WTC11 (cell line): Measurements from ENCODE around the gene CAMK2A. TPM values are rescaled to one million over a fixed set of nuclear protein-coding genes. Genes with fewer than 3 reads are reported as not detected.

ENCODE experiments used
- ATAC-seq: fragments of 200-7000 bp; cut with Tn5 transposase; 2 replicates; pipeline ENCODE4 v1.10.0; 2021; ENCODE audit warnings: mild to moderate bottlenecking, moderate library complexity
- CTCF ChIA-PET: fragments of 300-600 bp; sonication (Branson Sonifier 250); formaldehyde crosslinking; loops from one replicate; lab custom pipeline; 2021; ENCODE audit warnings: antibody characterized with exemption; lab: Charles Lee
- POLR2A ChIA-PET: fragments of 350-600 bp; sonication (Branson Sonifier 250); formaldehyde crosslinking; loops from one replicate; lab custom pipeline; 2021; ENCODE audit warnings: antibody characterized with exemption; lab: Charles Lee
- DNase-seq: peaks from one replicate; pipeline ENCODE4 v3.0.0; 2021; ENCODE audit warnings: low spot score
- H3K27ac Mint-ChIP-seq: 2 replicates; pipeline ENCODE4 v1.8.0; 2021; ENCODE audit warnings: mixed read lengths
- H3K27me3 Mint-ChIP-seq: 2 replicates; pipeline ENCODE4 v1.8.0; 2021; ENCODE audit warnings: low read depth, mild to moderate bottlenecking, moderate library complexity, mixed read lengths
- H3K36me3 Mint-ChIP-seq: 2 replicates; pipeline ENCODE4 v1.8.0; 2021; ENCODE audit warnings: mixed read lengths
- H3K4me1 Mint-ChIP-seq: 2 replicates; pipeline ENCODE4 v1.8.0; 2022; ENCODE audit warnings: mixed read lengths
- H3K4me3 Mint-ChIP-seq: 2 replicates; pipeline ENCODE4 v1.8.0; 2021; ENCODE audit warnings: mild to moderate bottlenecking, moderate library complexity, mixed read lengths
- H3K9me3 Mint-ChIP-seq: 2 replicates; pipeline ENCODE4 v1.8.0; 2021; ENCODE audit warnings: mixed read lengths
- ETV6 ChIP-seq: sonication (generic); formaldehyde crosslinking; IDR thresholded peaks from 2 replicates; pipeline ENCODE4 v1.8.1; 2022; ENCODE audit warnings: mild to moderate bottlenecking, missing genetic modification reagents
- FOXJ3 ChIP-seq: sonication (generic); formaldehyde crosslinking; IDR thresholded peaks from 2 replicates; pipeline ENCODE4 v1.9.0; 2021; ENCODE audit warnings: missing genetic modification reagents, mild to moderate bottlenecking, borderline replicate concordance
- GRHL2 ChIP-seq: fragments of 250-450 bp; sonication (Bioruptor Pico); IDR thresholded peaks from 2 replicates; pipeline ENCODE4 v1.8.0; 2022; ENCODE audit warnings: mild to moderate bottlenecking, moderate library complexity; ENCODE audit not compliant: insufficient replicate concordance, severe bottlenecking
- HMGXB4 ChIP-seq: sonication (generic); formaldehyde crosslinking; IDR thresholded peaks from 2 replicates; pipeline ENCODE4 v1.8.1; 2023; ENCODE audit warnings: mild to moderate bottlenecking, moderate library complexity, missing genetic modification reagents
- JUN ChIP-seq: sonication (generic); formaldehyde crosslinking; IDR thresholded peaks from 2 replicates; pipeline ENCODE4 v1.8.0; 2023; ENCODE audit warnings: mild to moderate bottlenecking, missing genetic modification reagents
- NR2C2 ChIP-seq: sonication (generic); formaldehyde crosslinking; IDR thresholded peaks from 2 replicates; pipeline ENCODE4 v1.8.0; 2022; ENCODE audit warnings: mild to moderate bottlenecking, missing genetic modification reagents
- SOX15 ChIP-seq: fragments of 250-450 bp; sonication (Bioruptor Pico); IDR thresholded peaks from 2 replicates; pipeline ENCODE4 v1.9.0; 2021; ENCODE audit warnings: mild to moderate bottlenecking
- USF2 ChIP-seq: sonication (generic); formaldehyde crosslinking; IDR thresholded peaks from 2 replicates; pipeline ENCODE4 v1.8.1; 2023; ENCODE audit warnings: mild to moderate bottlenecking, missing genetic modification reagents, moderate library complexity
- ZBTB43 ChIP-seq: sonication (generic); formaldehyde crosslinking; IDR thresholded peaks from 2 replicates; pipeline ENCODE4 v1.8.1; 2023; ENCODE audit warnings: mild to moderate bottlenecking, missing genetic modification reagents
- ZNF423 ChIP-seq: fragments of 250-450 bp; sonication (Bioruptor Pico); IDR thresholded peaks from 2 replicates; pipeline ENCODE4 v2.1.2; 2022; ENCODE audit warnings: mild to moderate bottlenecking, moderate library complexity
- ZNF671 ChIP-seq: fragments of 250-450 bp; sonication (Bioruptor Pico); IDR thresholded peaks from 2 replicates; pipeline ENCODE4 v1.8.0; 2021; ENCODE audit warnings: mild to moderate bottlenecking
- total RNA-seq: library from RNA; stranded (reverse); gene quantifications from 3 replicates; pipeline ENCODE4 v1.2.3, GENCODE V29; 2021
- TF ChIP-seq, protein P1 (sequence below): sonication (generic); formaldehyde crosslinking; IDR thresholded peaks from 2 replicates; pipeline ENCODE4 v1.8.0; 2022; ENCODE audit warnings: mild to moderate bottlenecking, missing genetic modification reagents
- TF ChIP-seq, protein P2 (sequence below): sonication (generic); formaldehyde crosslinking; IDR thresholded peaks from 2 replicates; pipeline ENCODE4 v1.8.0; 2023; ENCODE audit warnings: missing genetic modification reagents, mild to moderate bottlenecking, borderline replicate concordance
- TF ChIP-seq, protein P3 (sequence below): sonication (generic); formaldehyde crosslinking; IDR thresholded peaks from 2 replicates; pipeline ENCODE4 v1.8.1; 2023; ENCODE audit warnings: mild to moderate bottlenecking, missing genetic modification reagents
- TF ChIP-seq, protein P4 (sequence below): sonication (generic); formaldehyde crosslinking; IDR thresholded peaks from 2 replicates; pipeline ENCODE4 v1.8.1; 2022; ENCODE audit warnings: missing genetic modification reagents, borderline replicate concordance
- TF ChIP-seq, protein P5 (sequence below): sonication (generic); formaldehyde crosslinking; IDR thresholded peaks from 2 replicates; pipeline ENCODE4 v1.8.1; 2022; ENCODE audit warnings: mild to moderate bottlenecking, moderate library complexity, missing genetic modification reagents

The CAMK2A gene
- total RNA-seq, 1 experiment from 2014 or later, result 0.13 TPM

GRCh38 chr5:150192462-150192861 lies 97.1 kb downstream of the CAMK2A start:
- no peak overlapping the region for H3K4me3 Mint-ChIP-seq
- H3K27me3 Mint-ChIP-seq, result peaks cover 57% of the 10 kb centered on the region
- no peak for ATAC-seq
- H3K4me1 Mint-ChIP-seq, result peaks cover 7% of the 10 kb centered on the region
- CTCF ChIA-PET, result interaction anchor here (0.8 to 2.6 kb wide), 3 partner anchors 17 to 23 kb away, joined by 3 to 8 read pairs (median 8); no protein-coding TSS in a partner anchor
- POLR2A ChIA-PET, result interaction anchor here (0.7 kb wide), 1 partner anchor 23 kb away, joined by 3 read pairs; no protein-coding TSS in a partner anchor
- H3K27ac Mint-ChIP-seq, result no peak overlapping the region
- H3K36me3 Mint-ChIP-seq, result no peaks in the 10 kb centered on the region
- no peak for TF ChIP-seq ZBTB43 (CRISPR knock-in tag)
- TF ChIP-seq, protein P1, sequence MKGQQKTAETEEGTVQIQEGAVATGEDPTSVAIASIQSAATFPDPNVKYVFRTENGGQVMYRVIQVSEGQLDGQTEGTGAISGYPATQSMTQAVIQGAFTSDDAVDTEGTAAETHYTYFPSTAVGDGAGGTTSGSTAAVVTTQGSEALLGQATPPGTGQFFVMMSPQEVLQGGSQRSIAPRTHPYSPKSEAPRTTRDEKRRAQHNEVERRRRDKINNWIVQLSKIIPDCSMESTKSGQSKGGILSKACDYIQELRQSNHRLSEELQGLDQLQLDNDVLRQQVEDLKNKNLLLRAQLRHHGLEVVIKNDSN (CRISPR knock-in tag), result no peak
- no peak for TF ChIP-seq ZNF423 (CRISPR knock-in tag)
- TF ChIP-seq, protein P2, sequence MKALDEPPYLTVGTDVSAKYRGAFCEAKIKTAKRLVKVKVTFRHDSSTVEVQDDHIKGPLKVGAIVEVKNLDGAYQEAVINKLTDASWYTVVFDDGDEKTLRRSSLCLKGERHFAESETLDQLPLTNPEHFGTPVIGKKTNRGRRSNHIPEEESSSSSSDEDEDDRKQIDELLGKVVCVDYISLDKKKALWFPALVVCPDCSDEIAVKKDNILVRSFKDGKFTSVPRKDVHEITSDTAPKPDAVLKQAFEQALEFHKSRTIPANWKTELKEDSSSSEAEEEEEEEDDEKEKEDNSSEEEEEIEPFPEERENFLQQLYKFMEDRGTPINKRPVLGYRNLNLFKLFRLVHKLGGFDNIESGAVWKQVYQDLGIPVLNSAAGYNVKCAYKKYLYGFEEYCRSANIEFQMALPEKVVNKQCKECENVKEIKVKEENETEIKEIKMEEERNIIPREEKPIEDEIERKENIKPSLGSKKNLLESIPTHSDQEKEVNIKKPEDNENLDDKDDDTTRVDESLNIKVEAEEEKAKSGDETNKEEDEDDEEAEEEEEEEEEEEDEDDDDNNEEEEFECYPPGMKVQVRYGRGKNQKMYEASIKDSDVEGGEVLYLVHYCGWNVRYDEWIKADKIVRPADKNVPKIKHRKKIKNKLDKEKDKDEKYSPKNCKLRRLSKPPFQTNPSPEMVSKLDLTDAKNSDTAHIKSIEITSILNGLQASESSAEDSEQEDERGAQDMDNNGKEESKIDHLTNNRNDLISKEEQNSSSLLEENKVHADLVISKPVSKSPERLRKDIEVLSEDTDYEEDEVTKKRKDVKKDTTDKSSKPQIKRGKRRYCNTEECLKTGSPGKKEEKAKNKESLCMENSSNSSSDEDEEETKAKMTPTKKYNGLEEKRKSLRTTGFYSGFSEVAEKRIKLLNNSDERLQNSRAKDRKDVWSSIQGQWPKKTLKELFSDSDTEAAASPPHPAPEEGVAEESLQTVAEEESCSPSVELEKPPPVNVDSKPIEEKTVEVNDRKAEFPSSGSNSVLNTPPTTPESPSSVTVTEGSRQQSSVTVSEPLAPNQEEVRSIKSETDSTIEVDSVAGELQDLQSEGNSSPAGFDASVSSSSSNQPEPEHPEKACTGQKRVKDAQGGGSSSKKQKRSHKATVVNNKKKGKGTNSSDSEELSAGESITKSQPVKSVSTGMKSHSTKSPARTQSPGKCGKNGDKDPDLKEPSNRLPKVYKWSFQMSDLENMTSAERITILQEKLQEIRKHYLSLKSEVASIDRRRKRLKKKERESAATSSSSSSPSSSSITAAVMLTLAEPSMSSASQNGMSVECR (CRISPR knock-in tag), result no peak
- TF ChIP-seq SOX15, result no peak
- no peak for TF ChIP-seq NR2C2 (CRISPR knock-in tag)
- no peak for TF ChIP-seq ZNF671 (CRISPR knock-in tag)
- no peak for TF ChIP-seq ETV6
- no peak for TF ChIP-seq USF2
- TF ChIP-seq, all 79 proteins: peak for 0
- DNase-seq, result no peak
- H3K9me3 Mint-ChIP-seq, result no peaks in the 10 kb centered on the region

GRCh38 chr5:150190987-150191386 lies 98.6 kb downstream of the CAMK2A start:
- DNase-seq (no peak), ATAC-seq (peak; percentile 24)
- ChIA-PET CTCF (interaction anchor here (0.9 to 2.6 kb wide), 5 partner anchors 15 to 66 kb away, joined by 3 to 19 read pairs (median 7); partner anchors contain the start of gene CDX1), POLR2A (interaction anchor here (0.6 kb wide), 1 partner anchor 30 kb away, joined by 3 read pairs; no protein-coding TSS in a partner anchor)
- peaks cover 13% of the 10 kb centered on the region for H3K4me1 Mint-ChIP-seq
- no peak overlapping the region for H3K27ac Mint-ChIP-seq
- H3K4me3 Mint-ChIP-seq, result peak overlapping the region; percentile 51
- no peaks in the 10 kb centered on the region for H3K9me3 Mint-ChIP-seq
- H3K36me3 Mint-ChIP-seq, result no peaks in the 10 kb centered on the region
- peaks cover 72% of the 10 kb centered on the region for H3K27me3 Mint-ChIP-seq
- TF ChIP-seq FOXJ3 (CRISPR knock-in tag) (no peak), HMGXB4 (CRISPR knock-in tag) (no peak), JUN (CRISPR knock-in tag) (no peak), GRHL2 (no peak)
- TF ChIP-seq, protein P3, sequence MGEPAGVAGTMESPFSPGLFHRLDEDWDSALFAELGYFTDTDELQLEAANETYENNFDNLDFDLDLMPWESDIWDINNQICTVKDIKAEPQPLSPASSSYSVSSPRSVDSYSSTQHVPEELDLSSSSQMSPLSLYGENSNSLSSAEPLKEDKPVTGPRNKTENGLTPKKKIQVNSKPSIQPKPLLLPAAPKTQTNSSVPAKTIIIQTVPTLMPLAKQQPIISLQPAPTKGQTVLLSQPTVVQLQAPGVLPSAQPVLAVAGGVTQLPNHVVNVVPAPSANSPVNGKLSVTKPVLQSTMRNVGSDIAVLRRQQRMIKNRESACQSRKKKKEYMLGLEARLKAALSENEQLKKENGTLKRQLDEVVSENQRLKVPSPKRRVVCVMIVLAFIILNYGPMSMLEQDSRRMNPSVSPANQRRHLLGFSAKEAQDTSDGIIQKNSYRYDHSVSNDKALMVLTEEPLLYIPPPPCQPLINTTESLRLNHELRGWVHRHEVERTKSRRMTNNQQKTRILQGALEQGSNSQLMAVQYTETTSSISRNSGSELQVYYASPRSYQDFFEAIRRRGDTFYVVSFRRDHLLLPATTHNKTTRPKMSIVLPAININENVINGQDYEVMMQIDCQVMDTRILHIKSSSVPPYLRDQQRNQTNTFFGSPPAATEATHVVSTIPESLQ (CRISPR knock-in tag), result no peak
- TF ChIP-seq, protein P1 (CRISPR knock-in tag), result no peak
- TF ChIP-seq, protein P4, sequence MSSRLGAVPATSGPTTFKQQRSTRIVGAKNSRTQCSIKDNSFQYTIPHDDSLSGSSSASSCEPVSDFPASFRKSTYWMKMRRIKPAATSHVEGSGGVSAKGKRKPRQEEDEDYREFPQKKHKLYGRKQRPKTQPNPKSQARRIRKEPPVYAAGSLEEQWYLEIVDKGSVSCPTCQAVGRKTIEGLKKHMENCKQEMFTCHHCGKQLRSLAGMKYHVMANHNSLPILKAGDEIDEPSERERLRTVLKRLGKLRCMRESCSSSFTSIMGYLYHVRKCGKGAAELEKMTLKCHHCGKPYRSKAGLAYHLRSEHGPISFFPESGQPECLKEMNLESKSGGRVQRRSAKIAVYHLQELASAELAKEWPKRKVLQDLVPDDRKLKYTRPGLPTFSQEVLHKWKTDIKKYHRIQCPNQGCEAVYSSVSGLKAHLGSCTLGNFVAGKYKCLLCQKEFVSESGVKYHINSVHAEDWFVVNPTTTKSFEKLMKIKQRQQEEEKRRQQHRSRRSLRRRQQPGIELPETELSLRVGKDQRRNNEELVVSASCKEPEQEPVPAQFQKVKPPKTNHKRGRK, result no peak
- TF ChIP-seq, protein P5, sequence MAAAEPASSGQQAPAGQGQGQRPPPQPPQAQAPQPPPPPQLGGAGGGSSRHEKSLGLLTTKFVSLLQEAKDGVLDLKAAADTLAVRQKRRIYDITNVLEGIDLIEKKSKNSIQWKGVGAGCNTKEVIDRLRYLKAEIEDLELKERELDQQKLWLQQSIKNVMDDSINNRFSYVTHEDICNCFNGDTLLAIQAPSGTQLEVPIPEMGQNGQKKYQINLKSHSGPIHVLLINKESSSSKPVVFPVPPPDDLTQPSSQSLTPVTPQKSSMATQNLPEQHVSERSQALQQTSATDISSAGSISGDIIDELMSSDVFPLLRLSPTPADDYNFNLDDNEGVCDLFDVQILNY (CRISPR knock-in tag), result no peak
